HG02798 (cell line): ENCODE data around the gene PEF1.

ENCODE experiments used
- ATAC-seq: cut with Tn5 transposase; IDR thresholded peaks from one replicate; pipeline ENCODE4 v1.9.1; 2021; ENCODE audit warnings: mild to moderate bottlenecking; ENCODE audit not compliant: unreplicated experiment, poor library complexity

Gene PEF1

DNA sequence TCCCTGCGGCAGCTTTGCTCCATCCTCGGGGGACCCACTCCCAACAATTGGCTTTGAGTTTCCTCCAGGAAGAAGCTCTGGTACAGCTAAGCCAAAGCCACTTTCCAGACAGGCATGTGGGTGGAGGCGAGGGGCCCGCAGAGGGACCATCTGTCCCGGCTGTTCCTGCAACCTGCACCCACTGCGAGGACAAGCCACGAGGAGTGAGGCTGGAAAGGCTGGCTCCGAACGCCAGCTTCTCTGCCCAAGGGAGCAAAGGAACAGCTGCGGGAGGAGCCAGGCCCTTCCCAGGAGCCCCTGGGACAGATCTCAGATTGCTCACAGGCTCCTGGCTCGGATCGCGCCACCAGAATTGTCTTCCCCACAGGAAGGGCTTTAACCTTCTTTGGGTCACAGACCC, 28.3 kb upstream of the PEF1 start:
- no peak for ATAC-seq

DNA sequence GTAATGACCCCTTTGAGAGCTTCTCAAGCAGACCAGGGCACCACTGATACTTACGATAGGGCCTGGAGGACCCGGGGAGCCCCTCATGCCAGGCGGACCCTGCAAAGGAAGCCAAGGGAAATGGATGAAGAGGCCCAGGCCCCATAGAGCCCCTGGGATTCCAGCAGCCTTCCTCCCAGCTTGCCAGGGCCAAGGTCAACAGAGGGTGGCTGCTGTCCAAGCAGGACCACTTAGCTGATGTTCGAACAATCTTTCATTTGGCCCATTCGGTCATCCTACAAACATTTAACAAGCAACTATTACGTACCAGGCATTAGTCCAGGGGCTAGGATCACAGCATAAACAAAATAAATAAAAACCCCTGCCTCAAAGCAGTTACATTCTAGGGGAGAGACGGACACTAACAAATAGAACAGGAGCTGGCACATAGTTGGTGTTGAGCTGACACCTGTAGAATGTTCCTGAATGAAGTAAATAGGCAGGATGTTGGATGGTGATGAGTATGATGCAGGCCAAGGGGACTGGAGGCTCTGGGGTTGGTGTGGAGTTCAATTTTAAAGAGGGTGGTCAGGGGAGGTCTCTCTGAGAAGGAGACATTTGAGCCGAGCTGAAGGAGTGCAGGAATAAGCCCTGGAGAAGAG, 27.0 kb upstream of the PEF1 start:
- ATAC-seq = no peak

DNA sequence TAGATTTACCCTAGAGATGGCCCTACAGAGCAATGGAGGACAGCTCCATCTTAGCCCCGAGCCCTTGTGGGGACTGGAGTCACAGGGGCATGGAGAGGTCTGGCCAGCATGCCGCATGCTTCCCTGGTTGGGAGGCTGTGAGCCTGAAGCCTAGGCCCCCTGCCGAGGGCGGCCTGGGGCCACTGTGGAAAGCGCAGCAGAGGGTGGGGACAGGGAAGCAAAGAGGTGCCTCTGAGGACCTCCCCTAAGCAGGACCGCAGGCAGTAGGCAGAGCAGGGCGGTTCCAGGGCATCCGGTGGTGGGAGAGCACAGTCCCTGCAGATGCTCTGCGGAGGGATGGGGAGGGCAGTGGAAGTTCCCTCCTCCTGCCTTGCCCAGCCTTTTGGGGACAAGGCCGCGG, 26.5 kb upstream of the PEF1 start:
- no peak for ATAC-seq

- no peak for ATAC-seq
Measured at GRCh38 chr1:31670593-31670964, 25.9 kb upstream of the PEF1 start.

DNA sequence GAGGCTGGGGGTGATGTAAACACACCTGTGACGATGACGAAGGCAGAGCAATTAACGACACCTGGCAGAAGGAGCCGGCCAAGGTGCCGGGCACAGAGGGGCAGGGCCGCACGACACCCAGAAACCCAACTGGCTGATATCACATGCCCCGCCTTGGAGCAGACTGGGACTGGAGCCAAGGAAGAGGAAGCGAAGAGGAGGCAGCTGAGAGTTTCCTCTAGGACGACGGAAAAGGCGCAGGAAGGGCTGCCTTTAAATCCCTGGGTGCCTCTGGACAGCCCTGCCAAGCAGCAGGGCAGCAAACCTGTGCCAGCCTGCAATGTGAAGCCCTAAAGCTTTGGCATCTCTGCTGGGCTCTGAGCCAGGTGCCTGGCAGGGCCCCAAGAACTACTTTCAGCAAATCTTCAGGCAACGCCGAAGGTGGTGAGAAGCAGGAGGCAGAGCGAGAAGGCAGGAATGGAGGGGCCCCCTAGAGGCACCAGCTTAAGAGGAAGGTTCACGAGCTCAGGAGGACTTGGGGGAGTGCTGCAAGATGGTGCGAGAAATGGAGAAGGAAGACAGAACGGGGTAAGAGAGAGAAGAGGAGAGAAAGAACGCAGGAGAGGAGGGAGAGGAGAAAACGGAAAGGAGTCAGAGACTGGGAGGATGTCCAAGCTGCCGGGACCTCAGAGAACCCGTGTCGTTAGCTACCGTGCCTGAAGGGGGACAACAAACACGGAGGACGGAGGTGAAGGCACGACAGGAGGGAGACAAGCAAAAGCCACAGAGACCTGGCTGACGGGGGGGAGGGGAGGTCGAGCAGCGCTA, 25.3 kb upstream of the PEF1 start:
- ATAC-seq = no peak

GRCh38 chr1:31669433-31669785, 24.7 kb upstream of the PEF1 start:
- no peak for ATAC-seq

GRCh38 chr1:31668303-31668883, 23.7 kb upstream of the PEF1 start:
- no peak for ATAC-seq

GRCh38 chr1:31667065-31667785, 22.5 kb upstream of the PEF1 start:
- ATAC-seq = no peak

DNA sequence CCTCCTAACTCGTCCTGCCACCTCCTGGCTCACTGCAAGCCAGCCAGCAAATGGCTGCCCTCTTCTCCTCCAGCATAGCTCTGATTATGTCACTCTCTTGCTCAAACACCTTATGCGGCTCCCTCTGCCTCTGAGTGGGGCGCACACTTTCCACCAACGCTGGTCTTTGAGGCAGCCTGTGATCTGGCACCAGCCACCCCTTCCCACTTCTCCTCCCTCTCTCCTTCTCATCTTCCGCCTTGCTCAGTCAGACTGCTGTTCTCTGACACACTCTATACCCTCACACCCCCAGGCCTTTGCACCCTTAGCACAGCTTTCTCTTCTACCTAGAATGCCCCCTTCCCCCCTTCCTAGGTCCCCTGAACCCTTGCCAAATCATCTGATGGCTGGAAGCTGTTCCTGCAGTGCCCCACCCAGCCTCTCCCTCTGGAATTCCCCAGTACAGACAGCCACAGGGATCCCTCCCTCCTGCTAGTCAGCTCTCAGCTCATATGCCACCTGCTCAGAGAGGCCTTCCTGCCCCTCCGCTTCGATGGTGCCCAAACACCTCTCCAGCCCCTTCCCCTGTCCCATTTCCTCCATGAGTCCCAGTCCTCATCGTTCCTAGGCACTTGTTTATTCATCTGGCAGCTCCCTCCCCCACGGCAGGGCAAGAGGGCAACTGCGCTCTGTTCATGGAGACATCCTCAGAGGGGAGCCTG, 21.7 kb upstream of the PEF1 start:
- ATAC-seq = no peak

DNA sequence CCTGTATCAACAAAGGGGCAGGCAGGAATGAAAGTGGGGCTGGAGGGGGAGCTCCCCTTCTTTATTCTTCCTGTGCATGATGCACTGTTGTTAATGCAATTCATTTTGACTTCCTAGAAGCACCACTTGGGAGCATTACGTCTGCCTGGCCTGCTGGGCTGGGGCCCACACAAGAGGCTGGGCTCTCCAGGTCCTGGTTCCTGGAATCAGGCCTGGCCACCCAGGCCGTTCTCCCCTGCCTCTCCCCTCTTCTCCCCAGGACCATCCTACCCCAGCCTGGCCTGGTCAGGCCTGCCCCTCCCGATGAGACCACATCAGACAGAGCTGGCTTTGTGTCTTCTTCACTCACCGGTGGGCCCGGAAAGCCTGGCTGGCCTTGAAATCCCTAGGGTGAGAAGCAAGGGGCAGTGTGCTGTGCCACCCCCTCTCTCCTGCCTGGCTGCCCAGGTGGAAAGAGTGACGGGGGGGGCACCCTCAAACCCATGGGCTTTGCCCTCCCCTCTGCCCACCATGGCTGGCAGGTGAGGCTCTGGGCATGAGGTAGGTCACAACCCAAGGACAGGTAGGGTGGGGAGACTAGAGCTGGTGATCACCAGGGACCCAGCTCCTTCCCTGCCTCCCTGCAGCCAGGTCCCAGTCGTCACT, 20.7 kb upstream of the PEF1 start:
- no peak for ATAC-seq

GRCh38 chr1:31664528-31664927, 19.9 kb upstream of the PEF1 start:
- ATAC-seq = no peak

DNA sequence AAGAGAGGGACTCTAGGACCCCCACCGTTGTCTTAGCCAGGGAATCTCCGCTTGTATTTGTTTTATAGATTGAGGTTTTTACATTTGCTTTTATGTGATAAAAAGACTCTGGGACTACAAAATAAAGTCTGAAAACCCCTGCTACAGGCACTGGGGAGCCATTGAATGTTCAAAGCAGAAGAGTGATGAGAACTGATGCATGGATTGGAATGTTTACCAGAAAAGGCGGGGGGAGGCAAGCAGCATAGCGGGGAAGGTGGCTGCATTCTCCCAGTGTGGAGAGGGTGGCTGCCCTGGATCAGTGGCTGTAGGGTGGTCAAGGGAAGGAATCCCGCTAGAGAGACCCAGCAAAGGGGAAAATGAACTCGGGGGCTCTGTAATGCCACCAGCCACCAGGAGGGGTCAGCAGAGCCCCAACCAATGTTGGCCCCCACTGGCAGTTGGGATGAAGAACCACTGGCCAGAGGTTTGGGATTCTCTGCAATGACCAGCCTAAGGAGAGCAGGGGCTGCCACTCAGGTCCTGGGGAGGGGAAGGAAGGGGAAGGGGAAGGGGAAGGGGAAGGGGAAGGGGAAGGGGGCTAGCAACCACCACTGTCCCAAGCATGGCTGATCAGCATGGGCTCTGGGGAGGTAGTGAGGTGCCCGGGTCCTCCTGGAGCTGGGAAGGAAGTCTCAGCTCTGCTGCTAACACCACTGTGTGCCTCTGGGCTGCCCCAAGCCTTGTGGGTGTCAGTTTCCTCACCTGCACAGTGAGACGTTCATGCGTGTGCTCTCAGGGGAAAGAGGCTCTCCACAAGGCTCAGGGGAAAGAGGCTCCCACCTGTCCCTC, 19.2 kb upstream of the PEF1 start:
- ATAC-seq = no peak

GRCh38 chr1:31662463-31662862, 17.8 kb upstream of the PEF1 start:
- no peak for ATAC-seq

- ATAC-seq = no peak
Measured at GRCh38 chr1:31661856-31662255, 17.2 kb upstream of the PEF1 start.

- no peak for ATAC-seq
Measured at GRCh38 chr1:31660871-31661455, 16.3 kb upstream of the PEF1 start.

DNA sequence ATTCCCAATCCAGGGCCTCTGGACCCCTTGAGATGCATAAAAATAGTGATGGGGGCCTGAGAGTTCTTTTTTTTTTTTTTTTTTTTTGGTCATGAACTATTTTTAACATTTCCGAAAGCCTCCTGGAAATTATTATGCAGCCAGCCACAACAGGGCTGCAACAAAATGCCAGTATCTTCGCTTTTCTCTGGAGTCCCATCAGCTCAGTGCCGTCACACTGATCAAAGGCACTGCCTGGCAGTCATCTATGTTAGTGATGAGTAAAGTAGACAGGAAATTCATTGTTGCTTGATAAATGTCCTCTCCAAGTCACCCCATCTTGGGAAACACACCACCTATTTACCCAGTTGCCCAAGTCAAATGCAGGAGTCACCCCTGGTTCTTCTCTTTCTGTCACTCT, 15.2 kb upstream of the PEF1 start:
- no peak for ATAC-seq

- no peak for ATAC-seq
Measured at GRCh38 chr1:31658721-31659120, 14.0 kb upstream of the PEF1 start.

GRCh38 chr1:31657972-31658510, 13.4 kb upstream of the PEF1 start:
- ATAC-seq = no peak
